Parathyroid adenoma (tissue), 2 donors: ENCODE data around the gene STK11.

Experiments
- H2AFZ ChIP-seq: fragments of 300-600 bp; sonication (generic); one replicate; pipeline ENCODE4 v1.7.0; 2017; ENCODE audit warnings: antibody characterized with exemption, mild to moderate bottlenecking
- H3K27ac ChIP-seq: fragments of 300-600 bp; sonication (generic); one replicate; pipeline ENCODE4 v1.7.0; 2017
- H3K27me3 ChIP-seq: fragments of 300-600 bp; sonication (generic); one replicate; pipeline ENCODE4 v1.7.0; 2017; ENCODE audit warnings: low read length; ENCODE audit not compliant: control insufficient read depth, insufficient read depth
- H3K36me3 ChIP-seq: fragments of 300-600 bp; sonication (generic); one replicate; pipeline ENCODE4 v1.7.0; 2017; ENCODE audit warnings: low read length; ENCODE audit not compliant: control insufficient read depth, insufficient read depth
- H3K4me1 ChIP-seq: fragments of 300-600 bp; sonication (generic); one replicate; pipeline ENCODE4 v1.7.0; 2017; ENCODE audit warnings: control low read depth
- H3K4me2 ChIP-seq: fragments of 300-600 bp; sonication (generic); one replicate; pipeline ENCODE4 v1.7.0; 2017; ENCODE audit warnings: low read length
- H3K4me3 ChIP-seq: fragments of 300-600 bp; sonication (generic); one replicate; pipeline ENCODE4 v1.7.0; 2017; ENCODE audit warnings: low read depth, low read length
- H3K79me2 ChIP-seq: fragments of 300-600 bp; sonication (generic); one replicate; pipeline ENCODE4 v1.7.0; 2017; ENCODE audit warnings: control low read depth
- H3K9ac ChIP-seq: fragments of 300-600 bp; sonication (generic); one replicate; pipeline ENCODE4 v1.7.0; 2017; ENCODE audit warnings: mild to moderate bottlenecking
- H3K9me3 ChIP-seq: fragments of 300-600 bp; sonication (generic); one replicate; pipeline ENCODE4 v1.7.0; 2017; ENCODE audit warnings: low read length; ENCODE audit not compliant: control insufficient read depth
- TF ChIP-seq, protein P1 (sequence below): fragments of 300-600 bp; sonication (generic); IDR thresholded peaks from one replicate; pipeline ENCODE4 v1.7.0; 2017; ENCODE audit warnings: antibody characterized with exemption, mild to moderate bottlenecking
- donor health status: primary hyperparathyroidism.

The STK11 gene

DNA sequence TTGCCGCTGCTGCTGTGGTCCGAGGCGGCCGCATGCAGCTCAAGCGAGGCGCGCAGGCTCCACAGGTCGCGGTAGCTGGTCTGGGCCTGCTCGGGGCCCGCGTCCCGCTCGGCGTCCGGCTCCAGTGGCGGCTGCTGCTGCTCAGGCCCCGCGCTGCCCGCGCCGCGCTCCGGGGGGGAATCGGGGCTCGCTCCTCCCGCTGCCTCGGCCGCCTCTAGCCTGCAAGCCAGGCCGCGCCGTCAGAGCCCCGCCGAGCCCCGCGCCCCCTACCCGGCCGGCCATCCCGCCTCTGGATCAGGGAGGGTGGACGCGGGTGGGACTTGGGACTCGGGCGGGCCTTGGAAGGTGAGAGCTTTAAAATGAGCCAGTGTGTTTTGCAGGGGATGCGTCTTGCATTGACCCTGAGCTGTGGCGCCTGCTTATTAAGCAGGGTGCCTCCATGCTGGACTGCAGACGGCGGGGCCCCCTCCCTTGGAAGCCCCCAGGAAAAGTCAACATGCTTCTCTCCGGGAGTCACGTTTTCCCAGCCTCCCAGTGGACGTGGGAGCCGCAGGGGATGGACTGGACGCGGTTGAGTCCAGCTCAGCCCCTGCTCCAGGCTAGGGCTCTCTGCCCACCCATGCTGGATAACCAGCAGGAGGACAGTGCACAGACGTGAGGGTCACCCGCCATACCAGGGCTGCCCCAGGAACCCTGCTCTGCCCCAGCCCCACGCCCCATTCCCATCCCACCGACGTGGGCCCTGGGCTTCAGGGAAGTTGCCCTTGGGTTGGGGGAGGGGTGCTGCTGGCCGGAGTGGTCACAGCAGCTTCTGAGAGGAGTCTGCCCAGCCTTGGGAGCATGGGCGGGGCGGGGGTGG is 24.6 kb downstream of the STK11 start:
- no peaks in the 10 kb centered on the region for H3K79me2 ChIP-seq
- no peak overlapping the region for H3K27ac ChIP-seq
- no peak overlapping the region for H3K4me3 ChIP-seq
- no peaks in the 10 kb centered on the region for H3K9me3 ChIP-seq
- no peak overlapping the region for H2AFZ ChIP-seq
- no peaks in the 10 kb centered on the region for H3K36me3 ChIP-seq
- H3K4me2 ChIP-seq: no peak overlapping the region
- no peak overlapping the region for H3K9ac ChIP-seq
- no peaks in the 10 kb centered on the region for H3K27me3 ChIP-seq
- peaks cover 15% of the 10 kb centered on the region for H3K4me1 ChIP-seq
- TF ChIP-seq, protein P1, sequence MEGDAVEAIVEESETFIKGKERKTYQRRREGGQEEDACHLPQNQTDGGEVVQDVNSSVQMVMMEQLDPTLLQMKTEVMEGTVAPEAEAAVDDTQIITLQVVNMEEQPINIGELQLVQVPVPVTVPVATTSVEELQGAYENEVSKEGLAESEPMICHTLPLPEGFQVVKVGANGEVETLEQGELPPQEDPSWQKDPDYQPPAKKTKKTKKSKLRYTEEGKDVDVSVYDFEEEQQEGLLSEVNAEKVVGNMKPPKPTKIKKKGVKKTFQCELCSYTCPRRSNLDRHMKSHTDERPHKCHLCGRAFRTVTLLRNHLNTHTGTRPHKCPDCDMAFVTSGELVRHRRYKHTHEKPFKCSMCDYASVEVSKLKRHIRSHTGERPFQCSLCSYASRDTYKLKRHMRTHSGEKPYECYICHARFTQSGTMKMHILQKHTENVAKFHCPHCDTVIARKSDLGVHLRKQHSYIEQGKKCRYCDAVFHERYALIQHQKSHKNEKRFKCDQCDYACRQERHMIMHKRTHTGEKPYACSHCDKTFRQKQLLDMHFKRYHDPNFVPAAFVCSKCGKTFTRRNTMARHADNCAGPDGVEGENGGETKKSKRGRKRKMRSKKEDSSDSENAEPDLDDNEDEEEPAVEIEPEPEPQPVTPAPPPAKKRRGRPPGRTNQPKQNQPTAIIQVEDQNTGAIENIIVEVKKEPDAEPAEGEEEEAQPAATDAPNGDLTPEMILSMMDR: no peak

DNA sequence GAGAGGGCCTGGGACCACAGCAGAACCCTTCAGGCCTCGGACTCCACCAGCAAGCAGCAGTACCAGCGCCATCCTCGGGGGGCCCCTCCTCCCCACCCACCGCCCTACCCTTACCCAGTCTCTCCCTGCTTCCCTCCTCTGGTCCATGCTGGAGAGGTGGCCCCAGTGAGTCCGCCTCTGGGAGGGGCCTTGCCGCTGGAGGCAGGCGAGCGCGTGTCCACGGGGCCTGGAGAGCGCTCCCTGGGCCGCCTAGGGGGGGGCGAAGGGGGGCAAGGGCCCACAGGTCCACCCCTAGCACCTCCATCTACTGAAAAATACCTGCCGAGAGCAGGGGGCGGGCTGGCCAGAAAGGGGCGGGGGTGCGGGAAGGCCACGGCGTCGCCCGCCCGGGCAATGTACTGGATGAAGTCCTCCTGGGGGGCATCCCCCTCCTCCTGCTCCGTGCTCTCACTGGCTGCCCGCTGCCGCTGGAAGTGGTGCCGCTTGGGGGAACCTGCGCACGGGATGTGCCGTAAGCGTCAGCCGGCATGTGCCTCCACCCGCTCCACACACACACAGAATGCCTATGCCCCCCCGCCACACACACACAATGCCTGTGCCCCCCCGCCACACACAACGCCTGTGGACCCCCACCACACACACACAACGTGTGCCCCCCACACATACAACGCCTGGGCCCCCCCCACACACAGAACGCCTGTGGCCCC is 25.4 kb downstream of the STK11 start:
- no peak overlapping the region for H3K9ac ChIP-seq
- no peaks in the 10 kb centered on the region for H3K79me2 ChIP-seq
- TF ChIP-seq, protein P1: no peak
- no peaks in the 10 kb centered on the region for H3K36me3 ChIP-seq
- no peak overlapping the region for H3K4me2 ChIP-seq
- H3K4me3 ChIP-seq: no peak overlapping the region
- no peaks in the 10 kb centered on the region for H3K9me3 ChIP-seq
- H2AFZ ChIP-seq: no peak overlapping the region
- no peak overlapping the region for H3K27ac ChIP-seq
- H3K4me1 ChIP-seq: peaks cover 15% of the 10 kb centered on the region
- no peaks in the 10 kb centered on the region for H3K27me3 ChIP-seq

DNA sequence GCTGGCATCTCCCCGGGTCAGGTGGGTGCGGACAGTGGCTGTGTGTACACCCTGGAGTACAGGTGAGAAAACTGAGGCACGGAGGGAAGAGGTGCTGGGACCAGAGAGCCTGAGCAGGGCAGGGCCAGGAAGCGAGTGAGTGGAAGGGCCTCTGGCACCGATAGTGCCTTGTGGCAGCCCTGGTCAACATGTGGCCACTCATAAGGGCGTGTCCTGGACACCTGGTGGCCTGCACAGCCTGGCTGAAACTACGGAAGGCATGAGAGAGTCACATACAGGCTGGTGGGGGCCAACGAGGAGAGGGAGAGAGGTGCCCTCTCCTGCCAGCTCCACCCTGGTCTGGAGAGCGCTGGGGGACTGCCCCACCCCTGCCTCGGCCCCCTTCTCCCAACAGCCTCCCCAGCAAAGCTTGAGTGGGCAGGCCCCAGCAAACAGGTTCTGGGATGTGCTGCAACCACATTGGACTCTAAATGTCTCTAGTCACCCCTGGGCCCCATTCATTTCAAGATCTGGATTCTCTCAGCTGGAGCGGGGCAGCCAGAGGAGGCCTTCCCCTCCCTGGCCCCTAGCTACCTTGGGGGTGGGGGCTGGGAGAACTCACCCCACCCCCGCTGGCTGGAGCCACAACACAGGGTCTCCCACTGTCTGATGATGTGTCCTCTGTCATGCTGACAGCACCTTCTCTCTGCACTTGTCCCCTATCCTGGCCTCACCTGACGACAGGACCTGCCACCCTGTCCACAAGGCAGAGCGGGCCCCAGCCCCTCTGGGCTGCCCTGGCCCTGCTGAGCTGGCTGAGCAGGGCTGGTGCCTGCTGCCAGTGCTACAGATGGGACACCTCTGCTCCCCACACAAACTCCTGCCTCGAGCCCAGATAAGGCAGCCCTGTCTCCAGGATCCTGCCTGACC is 26.4 kb downstream of the STK11 start:
- Histone ChIP-seq H3K9ac (no peak overlapping the region), H3K4me3 (no peak overlapping the region), H3K36me3 (no peaks in the 10 kb centered on the region), H2AFZ (peak overlapping the region; percentile 2), H3K27ac (peak overlapping the region; percentile 36), H3K79me2 (no peaks in the 10 kb centered on the region), H3K27me3 (no peaks in the 10 kb centered on the region), H3K9me3 (no peaks in the 10 kb centered on the region), H3K4me2 (no peak overlapping the region), H3K4me1 (peaks cover 15% of the 10 kb centered on the region)
- TF ChIP-seq, protein P1: no peak

DNA sequence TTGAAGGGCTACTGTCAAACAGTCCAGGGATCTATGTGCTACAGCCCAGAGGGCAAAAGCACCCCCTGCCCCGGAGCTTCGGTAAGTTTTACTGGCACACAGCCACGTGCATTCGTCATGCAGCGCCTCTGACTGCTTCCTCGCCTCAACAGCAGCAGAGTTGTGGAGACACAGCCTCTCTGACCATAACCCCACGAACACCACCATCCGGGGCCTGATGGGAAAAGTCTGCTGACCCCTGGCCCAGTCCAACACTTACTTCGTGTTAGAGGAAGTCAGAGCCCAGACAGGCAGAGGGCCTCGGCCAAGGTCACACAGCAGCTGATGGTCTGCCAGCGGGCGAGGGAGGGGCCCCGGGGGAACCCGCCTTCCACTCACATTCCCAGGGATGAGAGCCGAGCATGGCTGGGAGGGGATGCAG is 27.1 kb downstream of the STK11 start:
- no peaks in the 10 kb centered on the region for H3K36me3 ChIP-seq
- H3K4me1 ChIP-seq: peaks cover 15% of the 10 kb centered on the region
- no peaks in the 10 kb centered on the region for H3K27me3 ChIP-seq
- H2AFZ ChIP-seq: peak overlapping the region; percentile 2
- TF ChIP-seq, protein P1: no peak
- peak overlapping the region; percentile 36 for H3K27ac ChIP-seq
- no peak overlapping the region for H3K4me3 ChIP-seq
- H3K9me3 ChIP-seq: no peaks in the 10 kb centered on the region
- H3K9ac ChIP-seq: no peak overlapping the region
- no peak overlapping the region for H3K4me2 ChIP-seq
- H3K79me2 ChIP-seq: no peaks in the 10 kb centered on the region
